Subcutaneous adipose tissue (tissue), 4 donors: ENCODE measurements around the gene ERN1. TPM values are rescaled to one million over a fixed set of nuclear protein-coding genes. Genes with fewer than 3 reads are reported as not detected.

ENCODE experiments used
- CTCF ChIP-seq: fragments of 450-650 bp; IDR thresholded peaks from one replicate; pipeline ENCODE4 v1.5.1; 2016; ENCODE audit warnings: low read depth, mild to moderate bottlenecking, control low read depth, antibody characterized with exemption, moderate library complexity
- total RNA-seq, 4 donors: library from RNA; depleted of rRNA; stranded (reverse); fragments of >200 nt; gene quantifications; one replicate each; pipeline ENCODE4 v1.1.0, GENCODE V29; 2016

ERN1 gene
- total RNA-seq, 4 donors from 2014 or later = 9.6 to 13.1 (median 11.7) TPM

GRCh38 chr17:64102627-64103390 lies 27.1 kb downstream of the ERN1 start:
- TF ChIP-seq CTCF = no peak

GRCh38 chr17:64099543-64099942 lies 30.4 kb downstream of the ERN1 start:
- no peak for TF ChIP-seq CTCF

DNA sequence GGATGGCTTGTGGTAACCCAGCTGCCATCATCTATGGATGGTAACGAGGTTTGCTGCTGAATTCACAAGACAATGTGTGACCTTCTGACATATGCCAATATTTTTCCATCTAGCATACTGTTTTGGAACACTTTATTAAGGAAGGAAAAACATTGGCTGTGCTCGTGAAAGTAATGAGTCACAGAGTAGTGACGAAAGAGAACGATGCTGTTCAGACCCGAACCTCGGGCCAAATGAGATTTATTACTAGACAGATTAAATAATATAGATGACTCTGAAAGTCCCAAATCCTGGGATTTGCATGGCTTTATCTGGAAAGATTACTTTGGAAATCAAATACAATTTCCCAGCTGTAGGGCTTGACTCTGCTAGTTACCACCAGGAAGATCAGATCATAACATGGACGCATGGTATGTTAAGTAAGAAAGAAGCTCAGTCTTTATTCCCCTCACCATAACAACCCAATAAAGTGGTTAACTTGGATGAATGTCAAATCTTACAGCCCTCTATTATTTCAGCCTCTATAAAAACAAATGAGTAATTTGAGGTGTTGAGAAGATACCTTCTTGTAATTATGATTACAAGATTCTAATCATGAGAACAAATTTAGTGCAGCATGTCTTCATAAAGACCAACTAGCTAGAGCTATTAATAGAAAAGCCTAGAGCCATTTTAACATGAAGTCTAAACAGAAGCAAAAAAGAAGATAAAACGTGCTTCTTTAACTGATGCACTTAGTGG lies 32.6 kb downstream of the ERN1 start:
- no peak for TF ChIP-seq CTCF

DNA sequence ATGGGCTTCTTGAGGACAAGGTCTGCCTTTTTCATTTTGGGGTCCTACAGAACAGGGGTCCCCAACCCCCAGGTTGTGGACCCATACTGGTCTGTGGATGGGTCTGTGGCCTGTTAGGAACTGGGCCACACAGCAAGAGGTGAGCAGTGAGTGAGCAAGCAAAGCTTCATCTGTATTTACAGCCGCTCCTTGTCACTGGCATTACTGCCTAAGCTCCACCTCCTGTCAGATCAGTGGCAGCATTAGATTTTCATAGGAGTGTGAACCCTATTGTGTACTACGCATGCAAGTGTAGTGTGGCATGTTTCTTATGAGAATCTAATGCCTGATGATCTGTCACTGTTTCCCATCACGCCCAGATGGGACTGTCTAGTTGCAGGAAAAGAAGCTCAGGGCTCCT lies 33.9 kb downstream of the ERN1 start:
- no peak for TF ChIP-seq CTCF

DNA sequence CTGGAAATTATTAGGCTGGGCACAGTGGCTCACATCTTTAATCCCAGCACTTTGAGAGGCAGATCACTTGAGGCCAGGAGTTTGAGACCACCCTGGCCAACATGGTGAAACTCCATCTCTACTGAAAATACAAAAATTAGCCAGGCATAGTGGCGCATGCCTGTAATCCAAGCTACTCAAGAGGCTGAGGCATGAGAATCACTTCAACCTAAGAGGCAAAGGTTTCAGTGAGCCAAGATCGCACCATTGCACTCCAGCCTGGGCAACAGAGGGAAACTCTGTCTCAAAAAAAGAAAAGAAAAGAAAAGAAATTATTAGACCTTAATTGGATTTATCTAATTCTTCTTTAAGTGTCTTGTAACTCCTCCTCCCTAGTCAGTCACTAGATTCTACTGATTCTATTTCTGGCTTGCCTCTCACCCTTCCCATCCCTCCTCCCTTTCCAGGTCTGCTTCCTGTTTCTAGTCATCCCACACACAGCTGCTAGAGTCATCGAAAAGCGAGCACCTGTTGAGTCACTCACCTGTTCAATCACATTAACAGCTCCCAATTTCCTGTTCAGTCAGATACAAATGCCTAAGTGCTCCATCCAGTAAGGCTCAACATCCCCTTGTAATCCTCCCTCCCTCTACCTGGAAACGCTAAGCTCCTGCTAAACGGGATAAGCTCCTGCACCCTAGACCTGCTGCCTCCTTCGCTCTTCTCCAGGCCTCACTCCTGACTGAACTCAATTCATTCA lies 34.6 kb downstream of the ERN1 start:
- no peak for TF ChIP-seq CTCF

DNA sequence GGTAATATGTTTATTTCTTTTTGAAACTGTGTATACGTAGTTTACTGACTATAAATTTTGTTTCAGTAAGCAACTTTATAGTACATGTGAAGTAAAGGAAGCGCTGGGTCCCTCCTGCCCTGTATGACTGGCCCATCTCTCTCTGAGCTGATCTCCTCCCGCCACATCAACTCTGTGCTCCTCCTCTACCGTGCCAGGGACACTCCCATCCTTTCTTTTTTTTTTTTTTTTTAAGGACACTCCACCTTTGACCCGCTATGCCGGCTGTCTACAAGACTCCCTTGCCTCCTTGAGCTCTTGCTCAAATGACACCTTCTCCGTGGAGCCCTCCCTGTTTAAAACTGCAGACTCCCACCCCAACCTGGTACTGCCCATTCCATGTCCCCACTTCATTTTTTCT lies 35.5 kb downstream of the ERN1 start:
- no peak for TF ChIP-seq CTCF

- TF ChIP-seq CTCF = no peak
Observed at GRCh38 chr17:64092952-64093451, 36.9 kb downstream of the ERN1 start.
